H1 (cell line): ENCODE data around the gene NODAL. TPM values are rescaled to one million over a fixed set of nuclear protein-coding genes. Genes with fewer than 3 reads are reported as not detected.
A peak's percentile ranks its signal among the peaks of the same experiment; 100 is the strongest.

Experiments
- CTCF ChIA-PET: fragments of 300-600 bp; sonication (Branson Sonifier 250); formaldehyde crosslinking; loops from one replicate; lab custom pipeline; 2021; ENCODE audit not compliant: partially characterized antibody; lab: Charles Lee
- POLR2A ChIA-PET: fragments of 300-600 bp; sonication (Branson Sonifier 250); formaldehyde crosslinking; loops from one replicate; lab custom pipeline; 2021; ENCODE audit warnings: inconsistent platforms; ENCODE audit not compliant: partially characterized antibody; lab: Charles Lee
- DNase-seq, 2 experiments: peaks; one replicate each; pipeline versions ENCODE4 v3.0.0 to v3.0.0-alpha.2; 2010 to 2022; ENCODE audit warnings: low spot score in 2 of 2, low read depth in 1 of 2, mixed read lengths in 1 of 2
- FAIRE-seq: peaks from 2 replicates; lab custom pipeline; 2011; peaks lifted over from hg19 to GRCh38; lab: Jason Lieb, UNC
- H2AFZ ChIP-seq: 2 replicates; pipeline ENCODE4 v1.8.1; 2012; ENCODE audit warnings: low read length, inconsistent platforms
- H2AK5ac ChIP-seq: 2 replicates; pipeline ENCODE4 v1.6.1; 2013; ENCODE audit warnings: low read depth, low read length
- H2BK120ac ChIP-seq: replicated peaks from 2 replicates; pipeline ENCODE3; 2013; ENCODE audit warnings: low read depth, low read length, inconsistent platforms
- H2BK12ac ChIP-seq: 2 replicates; pipeline ENCODE4 v1.6.1; 2013; ENCODE audit warnings: low read depth, low read length
- H2BK15ac ChIP-seq: 2 replicates; pipeline ENCODE4 v1.6.1; 2013; ENCODE audit warnings: low read length
- H2BK20ac ChIP-seq: 2 replicates; pipeline ENCODE4 v1.6.1; 2013; ENCODE audit warnings: low read length
- H2BK5ac ChIP-seq: 2 replicates; pipeline ENCODE4 v1.6.1; 2013; ENCODE audit warnings: low read depth, low read length
- H3K14ac ChIP-seq: 2 replicates; pipeline ENCODE4 v1.6.1; 2013; ENCODE audit warnings: inconsistent platforms; ENCODE audit not compliant: insufficient read length
- H3K18ac ChIP-seq: 2 replicates; pipeline ENCODE4 v1.6.1; 2013; ENCODE audit warnings: low read length; ENCODE audit errors: extremely low read depth
- H3K23ac ChIP-seq: 2 replicates; pipeline ENCODE4 v1.6.1; 2013; ENCODE audit warnings: inconsistent platforms; ENCODE audit not compliant: insufficient read length
- H3K23me2 ChIP-seq: 2 replicates; pipeline ENCODE4 v1.6.1; 2013; ENCODE audit warnings: low read depth, low read length
- H3K27ac ChIP-seq: 2 replicates; pipeline ENCODE4 v1.6.1; 2011; ENCODE audit warnings: low read depth, low read length, inconsistent platforms
- H3K27me3 ChIP-seq, 4 experiments: replicated peaks in 1 of 4; 1 replicate in 1 of 4; 2 replicates in 3 of 4; pipeline versions ENCODE4 v1.6.1 to v1.8.1; 2011 to 2013; ENCODE audit warnings: low read length in 3 of 4, mild to moderate bottlenecking in 3 of 4, inconsistent platforms in 2 of 4, mixed read lengths in 2 of 4, moderate library complexity in 1 of 4; ENCODE audit not compliant: control insufficient read depth in 3 of 4, insufficient read depth in 3 of 4; ENCODE audit errors: extremely low read depth in 1 of 4
- H3K36me3 ChIP-seq, 4 experiments: 2 replicates each; pipeline versions ENCODE4 v1.6.1 to v1.8.1; 2011 to 2013; ENCODE audit warnings: mild to moderate bottlenecking in 4 of 4, low read length in 3 of 4, moderate library complexity in 2 of 4, control low read depth in 1 of 4, inconsistent platforms in 1 of 4; ENCODE audit not compliant: insufficient read depth in 4 of 4, control insufficient read depth in 2 of 4
- H3K4ac ChIP-seq: replicated peaks from 2 replicates; pipeline ENCODE3; 2013; ENCODE audit warnings: low read length, low read depth, mixed read lengths, inconsistent platforms; ENCODE audit not compliant: insufficient read length
- H3K4me1 ChIP-seq, 4 experiments: replicated peaks in 1 of 4; 1 replicate in 1 of 4; 2 replicates in 3 of 4; pipeline versions ENCODE4 v1.6.1 to v1.8.1; 2011 to 2013; ENCODE audit warnings: low read length in 3 of 4, inconsistent platforms in 2 of 4, mixed read lengths in 1 of 4; ENCODE audit not compliant: insufficient read depth in 4 of 4, control insufficient read depth in 3 of 4
- H3K4me2 ChIP-seq, 2 experiments: 2 replicates each; pipeline versions ENCODE4 v1.6.1 to v1.8.1; 2011 to 2013; ENCODE audit warnings: low read depth in 2 of 2, low read length in 2 of 2, control low read depth in 1 of 2, inconsistent platforms in 1 of 2, mild to moderate bottlenecking in 1 of 2; ENCODE audit not compliant: insufficient read depth in 1 of 2
- H3K4me3 ChIP-seq, 4 experiments: fragments of 200-600, 300-600 bp in 1 of 4; sonication (generic), shearing (Covaris generic), sonication (Bioruptor Twin) in 1 of 4; 2 replicates each; pipeline versions ENCODE4 v1.5.1 to v1.8.1; 2011 to 2016; ENCODE audit warnings: low read length in 4 of 4, low read depth in 3 of 4, control low read depth in 2 of 4, inconsistent platforms in 2 of 4, mild to moderate bottlenecking in 2 of 4, mixed read lengths in 1 of 4, moderate library complexity in 1 of 4; ENCODE audit not compliant: insufficient read depth in 2 of 4; ENCODE audit errors: extremely low read depth in 1 of 4
- H3K56ac ChIP-seq: replicated peaks from 2 replicates; pipeline ENCODE3; 2013; ENCODE audit warnings: low read depth, mild to moderate bottlenecking, mixed read lengths, low read length, inconsistent platforms; ENCODE audit not compliant: insufficient read length
- H3K79me1 ChIP-seq: 2 replicates; pipeline ENCODE4 v1.6.1; 2013; ENCODE audit warnings: low read depth, low read length, control low read depth
- H3K79me2 ChIP-seq, 2 experiments: 2 replicates each; pipeline versions ENCODE4 v1.6.1 to v1.8.1; 2012 to 2013; ENCODE audit warnings: low read length in 2 of 2, mild to moderate bottlenecking in 2 of 2, inconsistent platforms in 1 of 2; ENCODE audit not compliant: insufficient read depth in 2 of 2, control insufficient read depth in 1 of 2
- H3K9ac ChIP-seq, 4 experiments: replicated peaks in 1 of 4; 1 replicate in 1 of 4; 2 replicates in 3 of 4; pipeline versions ENCODE4 v1.6.1 to v1.8.1; 2011 to 2013; ENCODE audit warnings: low read depth in 3 of 4, low read length in 3 of 4, control low read depth in 2 of 4, mild to moderate bottlenecking in 2 of 4, moderate library complexity in 2 of 4, inconsistent platforms in 1 of 4; ENCODE audit errors: extremely low read depth in 1 of 4
- H3K9me3 ChIP-seq, 2 experiments: 2 replicates each; pipeline versions ENCODE4 v1.6.1 to v1.8.1; 2012 to 2013; ENCODE audit warnings: mild to moderate bottlenecking in 2 of 2, moderate library complexity in 2 of 2, control low read depth in 1 of 2, inconsistent platforms in 1 of 2, low read depth in 1 of 2, low read length in 1 of 2, mixed read lengths in 1 of 2; ENCODE audit not compliant: insufficient read depth in 2 of 2
- H4K20me1 ChIP-seq, 2 experiments: replicated peaks in 1 of 2; 2 replicates each; pipeline versions ENCODE3 to v1.8.1; 2011 to 2013; ENCODE audit warnings: inconsistent platforms in 2 of 2, low read length in 2 of 2, mild to moderate bottlenecking in 1 of 2; ENCODE audit not compliant: insufficient read depth in 2 of 2, control insufficient read depth in 1 of 2
- H4K5ac ChIP-seq: 2 replicates; pipeline ENCODE4 v1.6.1; 2013; ENCODE audit warnings: low read length, low read depth, mixed read lengths, inconsistent platforms; ENCODE audit not compliant: insufficient read length
- H4K8ac ChIP-seq: 2 replicates; pipeline ENCODE4 v1.8.0; 2013; ENCODE audit warnings: mild to moderate bottlenecking, moderate library complexity, low read length, inconsistent platforms; ENCODE audit not compliant: insufficient read depth; ENCODE audit errors: extremely low read depth
- H4K91ac ChIP-seq: replicated peaks from 2 replicates; pipeline ENCODE3; 2013; ENCODE audit warnings: low read length, mixed read lengths, inconsistent platforms; ENCODE audit not compliant: insufficient read length
- CBX8 ChIP-seq: fragments of 300-800, 300-1000 bp; sonication (generic); IDR thresholded peaks from 2 replicates; pipeline ENCODE4 v1.7.1; 2016; ENCODE audit warnings: low read depth, low read length, borderline replicate concordance
- CREB1 ChIP-seq: IDR thresholded peaks from 2 replicates; pipeline ENCODE4 v1.6.1; 2012; ENCODE audit warnings: inconsistent platforms
- HDAC6 ChIP-seq: IDR thresholded peaks from one replicate; pipeline ENCODE4 v1.7.1; 2012; ENCODE audit warnings: low read depth, mild to moderate bottlenecking, inconsistent platforms, low read length, moderate library complexity
- JUN ChIP-seq: IDR thresholded peaks from 2 replicates; pipeline ENCODE4 v1.6.1; 2011; ENCODE audit warnings: low read depth, mild to moderate bottlenecking, improper control_type of control experiment, low read length
- JUND ChIP-seq: IDR thresholded peaks from 2 replicates; pipeline ENCODE4 v1.6.1; 2011; ENCODE audit warnings: mild to moderate bottlenecking, improper control_type of control experiment, low read length
- KDM4A ChIP-seq: IDR thresholded peaks from one replicate; pipeline ENCODE4 v1.7.1; 2012; ENCODE audit warnings: low read depth, mild to moderate bottlenecking, moderate library complexity, low read length, inconsistent platforms; ENCODE audit not compliant: severe bottlenecking
- KDM5A ChIP-seq: fragments of 200-600 bp; IDR thresholded peaks from 2 replicates; pipeline ENCODE4 v1.7.1; 2012; ENCODE audit warnings: mild to moderate bottlenecking, low read length, inconsistent platforms, mixed read lengths
- NRF1 ChIP-seq: IDR thresholded peaks from 2 replicates; pipeline ENCODE4 v1.6.1; 2011; ENCODE audit warnings: mild to moderate bottlenecking, low read depth, low read length, improper control_type of control experiment
- POLR2AphosphoS5 ChIP-seq: IDR thresholded peaks from 2 replicates; pipeline ENCODE4 v1.6.1; 2011; ENCODE audit warnings: low read depth, low read length
- RBBP5 ChIP-seq: IDR thresholded peaks from 2 replicates; pipeline ENCODE4 v1.7.1; 2012; ENCODE audit warnings: low read depth, mild to moderate bottlenecking, inconsistent platforms, low read length, moderate library complexity, borderline replicate concordance
- SIX5 ChIP-seq: IDR thresholded peaks from 2 replicates; pipeline ENCODE4 v1.6.1; 2011; ENCODE audit warnings: mild to moderate bottlenecking, low read depth, low read length
- WGBS, 2 experiments: shearing (Covaris generic) in 1 of 2; methylation state at CpG; one replicate each; pipeline versions ENCODE4 v1.1.6 to v1.1.7; 2013 to 2015; ENCODE audit warnings: low lambda C conversion rate in 2 of 2, mixed read lengths in 2 of 2, inconsistent platforms in 1 of 2, low coverage in 1 of 2, missing lambda C conversion rate in 1 of 2; ENCODE audit not compliant: insufficient replicate concordance in 2 of 2, insufficient coverage in 1 of 2, insufficient read length in 1 of 2; ENCODE audit errors: extremely low coverage in 1 of 2, missing lambda C conversion rate in 1 of 2; 5-methylcytosine and 5-hydroxymethylcytosine counted together
- polyA plus RNA-seq, 7 experiments: library from polyadenylated mRNA; depleted of rRNA in 3 of 7; stranded (reverse) in 5 of 7; unstranded in 2 of 7; fragments of >200 nt in 5 of 7; fragments of 200-250 nt in 2 of 7; gene quantifications; 1 replicate in 5 of 7; 2 replicates in 1 of 7; 4 replicates in 1 of 7; pipeline versions ENCODE4 v1.2.1 to v1.2.3, GENCODE V29; 2011 to 2013; ENCODE audit warnings: missing spikeins in 2 of 7, mixed read lengths in 2 of 7
- total RNA-seq: library from RNA; stranded (reverse); fragmentation: NEBNext Ultra II Directional; extraction: Animal tissue kit (Norgen Biotek cat#: 25700); gene quantifications from 2 replicates; pipeline ENCODE4 v1.2.1, GENCODE V29; 2021

The NODAL gene
- total and polyA plus RNA-seq, 2 of the 8 experiments (the other 6 are each of a cell fraction or from before 2014, with no cell fraction given), result 2.0 to 7.3 TPM

GRCh38 chr10:70435241-70436085 is 6.0 kb downstream of the NODAL start:
- DNase-seq (no peak), FAIRE-seq (no peak)
- H3K79me2 ChIP-seq, result no peaks in the 10 kb centered on the region

More at GRCh38 chr10:70435241-70436085, 6.0 kb downstream of the NODAL start:
- Histone ChIP-seq H3K27ac (no peak overlapping the region), H2BK12ac (no peak overlapping the region), H3K27me3 (peaks cover 8 to 20% (median 17%) of the 10 kb centered on the region in 4 experiments), H3K14ac (no peak overlapping the region), H3K4me2 (no peak overlapping the region), H4K5ac (no peak overlapping the region), H3K23ac (no peak overlapping the region), H2BK120ac (no peak overlapping the region), H2BK20ac (no peak overlapping the region), H2AK5ac (no peak overlapping the region), H3K4ac (no peak overlapping the region), H2BK5ac (no peak overlapping the region), H2BK15ac (0 out of 2 replicates have a peak overlapping the region, but pooled peaks have one; percentile 47), H3K9me3 (no peaks in the 10 kb centered on the region), H4K8ac (no peak overlapping the region), H3K9ac (no peak overlapping the region), H2AFZ (no peak overlapping the region), H3K18ac (no peak overlapping the region), H3K36me3 (peaks cover 0 to 3% (median 0%) of the 10 kb centered on the region in 4 experiments; a peak in 3 of 8 replicates), H3K56ac (no peak overlapping the region), H3K79me1 (no peaks in the 10 kb centered on the region; the same call in 1 of the 2 replicates), H3K23me2 (peaks cover under 1% of the 10 kb centered on the region; the same call in 1 of the 2 replicates), H4K91ac (no peak overlapping the region), H3K4me1 (no peaks in the 10 kb centered on the region; a peak in 4 of 7 replicates), H4K20me1 (peaks cover 2 to 21% of the 10 kb centered on the region in 2 experiments), H3K4me3 (no peak overlapping the region)
- 92% methylated on average over 19 of the region's 19 CpGs; no CpG with 5 or more reads in 1 of the 2 experiments for WGBS, 2 experiments
- TF ChIP-seq KDM5A (no peak), CREB1 (no peak), CBX8 (no peak), RBBP5 (no peak), HDAC6 (no peak), POLR2AphosphoS5 (no peak), SIX5 (no peak), JUN (no peak), NRF1 (no peak), JUND (no peak), KDM4A (no peak)
- ChIA-PET CTCF (interaction anchor here (0.6 to 9.2 kb wide), 8 partner anchors 10 to 105 kb away, joined by 3 to 67 read pairs (median 6); no protein-coding TSS in a partner anchor), POLR2A (interaction anchor here (0.6 to 3.1 kb wide), 4 partner anchors 8 to 130 kb away, joined by 3 to 14 read pairs (median 3); no protein-coding TSS in a partner anchor)
